ENCODE results near the gene N4BP2L1.

N4BP2L1 gene

DNA sequence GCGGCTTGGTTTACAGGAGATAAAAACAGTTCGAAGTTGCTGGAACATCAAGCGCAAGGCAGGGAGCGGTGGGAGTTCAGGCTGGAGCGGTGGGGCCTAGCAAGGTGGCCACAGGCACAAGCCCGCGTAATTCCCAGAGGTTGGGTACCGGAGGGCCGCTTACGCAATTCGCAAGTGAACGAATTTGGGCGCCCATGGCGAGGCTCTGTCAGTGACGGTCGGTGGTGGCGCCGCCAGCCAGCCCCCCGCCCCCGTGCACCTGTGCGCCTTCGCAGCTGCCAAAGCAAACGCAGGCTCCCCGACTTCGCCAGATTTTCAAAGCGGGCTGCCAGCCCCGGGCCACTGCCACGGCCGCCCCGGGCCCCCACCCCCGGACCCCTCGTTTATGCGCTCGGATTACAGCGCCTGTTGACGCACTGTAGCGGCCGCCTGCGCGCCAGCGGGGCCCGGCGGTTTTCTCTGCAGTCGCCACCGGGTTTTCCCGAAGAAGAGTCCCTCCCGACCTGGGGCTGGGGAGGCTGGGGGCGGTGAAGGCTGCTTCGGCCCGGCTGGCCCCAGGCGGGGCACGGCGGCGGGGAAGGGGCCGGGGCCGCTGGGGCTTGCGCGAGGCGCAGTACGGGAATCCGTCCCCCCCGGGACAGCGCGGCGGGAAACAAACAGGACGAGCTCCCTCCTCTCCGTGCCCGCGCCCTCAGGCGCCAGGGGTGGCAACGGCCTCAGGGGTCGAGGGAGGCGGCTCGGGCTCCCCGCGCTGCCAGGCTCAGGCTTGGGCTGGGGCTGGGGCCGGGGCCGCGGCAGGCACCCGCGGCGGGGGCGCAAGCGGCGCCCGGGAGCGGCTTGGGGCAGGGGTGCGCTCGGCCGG lies 709 bp downstream of the N4BP2L1 start:
- H3K4me3 ChIP-seq (replicated peaks; ENCODE audit: low read depth, low read length) = peak overlapping the region; percentile 61
- DNase-seq (ENCODE audit: low read depth) = no peak
- no peak for TF ChIP-seq CTCF (IDR thresholded peaks at IDR 0.05; ENCODE audit: low read length, missing control alignments)

- DNase-seq (ENCODE audit: low read depth) = no peak
- peak overlapping the region; percentile 61 for H3K4me3 ChIP-seq (replicated peaks; ENCODE audit: low read depth, low read length)
- no peak for TF ChIP-seq CTCF (IDR thresholded peaks at IDR 0.05; ENCODE audit: low read length, missing control alignments)
Measured at GRCh38 chr13:32426191-32426989, 1.5 kb downstream of the N4BP2L1 start.

GRCh38 chr13:32425158-32425557 lies 2.8 kb downstream of the N4BP2L1 start:
- no peak overlapping the region for H3K4me3 ChIP-seq (replicated peaks; ENCODE audit: low read depth, low read length)
- TF ChIP-seq CTCF (IDR thresholded peaks at IDR 0.05; ENCODE audit: low read length, missing control alignments) = no peak
- DNase-seq (ENCODE audit: low read depth) = no peak

DNA sequence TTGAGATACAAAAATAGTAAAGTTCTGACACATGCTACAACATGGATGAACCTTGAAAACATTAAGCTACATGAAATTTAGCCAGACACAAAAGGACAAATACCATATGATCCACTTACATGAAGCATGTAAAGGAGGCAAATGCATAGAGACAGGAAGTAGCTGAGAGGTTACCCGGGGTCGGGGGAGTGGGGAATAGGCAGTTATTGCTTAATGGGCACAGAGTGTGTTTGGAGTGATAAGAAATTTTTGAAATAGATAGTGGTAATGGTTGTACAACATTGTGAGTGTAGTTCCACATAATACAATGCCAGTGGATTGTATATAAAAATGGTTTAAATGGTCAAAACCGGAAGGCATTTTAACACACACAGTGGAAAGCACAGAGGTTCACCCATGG lies 4.3 kb downstream of the N4BP2L1 start:
- no peak for DNase-seq (ENCODE audit: low read depth)
- no peak for TF ChIP-seq CTCF (IDR thresholded peaks at IDR 0.05; ENCODE audit: low read length, missing control alignments)
- H3K4me3 ChIP-seq (replicated peaks; ENCODE audit: low read depth, low read length) = no peak overlapping the region

GRCh38 chr13:32419862-32420261 lies 8.1 kb downstream of the N4BP2L1 start:
- no peak for TF ChIP-seq CTCF (IDR thresholded peaks at IDR 0.05; ENCODE audit: low read length, missing control alignments)
- no peak overlapping the region for H3K4me3 ChIP-seq (replicated peaks; ENCODE audit: low read depth, low read length)
- no peak for DNase-seq (ENCODE audit: low read depth)

DNA sequence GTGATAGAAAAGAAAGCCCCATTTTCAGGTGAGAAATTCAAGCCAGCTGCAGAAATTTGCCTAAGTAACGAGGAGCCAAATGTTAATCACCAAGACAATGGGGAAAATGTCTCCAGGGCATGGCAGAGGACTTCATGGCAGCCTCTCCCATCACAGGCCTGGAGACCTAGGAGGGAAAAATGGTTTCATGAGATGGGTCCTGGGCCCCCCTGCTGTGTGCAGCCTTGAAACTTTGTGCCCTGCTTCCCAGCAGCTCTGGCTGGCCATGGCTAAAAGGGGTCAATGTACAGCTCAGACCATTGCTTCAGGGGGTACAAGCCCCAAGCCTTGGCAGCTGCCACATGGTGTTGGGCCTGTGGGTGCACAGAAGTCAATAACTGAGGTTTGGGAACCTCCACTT lies 9.9 kb downstream of the N4BP2L1 start:
- no peak for TF ChIP-seq CTCF (IDR thresholded peaks at IDR 0.05; ENCODE audit: low read length, missing control alignments)
- H3K4me3 ChIP-seq (replicated peaks; ENCODE audit: low read depth, low read length) = no peak overlapping the region
- no peak for DNase-seq (ENCODE audit: low read depth)

Data from fibroblast of pulmonary artery (primary cell).